ENCODE measurements around the gene C1orf35.

C1orf35 gene

DNA sequence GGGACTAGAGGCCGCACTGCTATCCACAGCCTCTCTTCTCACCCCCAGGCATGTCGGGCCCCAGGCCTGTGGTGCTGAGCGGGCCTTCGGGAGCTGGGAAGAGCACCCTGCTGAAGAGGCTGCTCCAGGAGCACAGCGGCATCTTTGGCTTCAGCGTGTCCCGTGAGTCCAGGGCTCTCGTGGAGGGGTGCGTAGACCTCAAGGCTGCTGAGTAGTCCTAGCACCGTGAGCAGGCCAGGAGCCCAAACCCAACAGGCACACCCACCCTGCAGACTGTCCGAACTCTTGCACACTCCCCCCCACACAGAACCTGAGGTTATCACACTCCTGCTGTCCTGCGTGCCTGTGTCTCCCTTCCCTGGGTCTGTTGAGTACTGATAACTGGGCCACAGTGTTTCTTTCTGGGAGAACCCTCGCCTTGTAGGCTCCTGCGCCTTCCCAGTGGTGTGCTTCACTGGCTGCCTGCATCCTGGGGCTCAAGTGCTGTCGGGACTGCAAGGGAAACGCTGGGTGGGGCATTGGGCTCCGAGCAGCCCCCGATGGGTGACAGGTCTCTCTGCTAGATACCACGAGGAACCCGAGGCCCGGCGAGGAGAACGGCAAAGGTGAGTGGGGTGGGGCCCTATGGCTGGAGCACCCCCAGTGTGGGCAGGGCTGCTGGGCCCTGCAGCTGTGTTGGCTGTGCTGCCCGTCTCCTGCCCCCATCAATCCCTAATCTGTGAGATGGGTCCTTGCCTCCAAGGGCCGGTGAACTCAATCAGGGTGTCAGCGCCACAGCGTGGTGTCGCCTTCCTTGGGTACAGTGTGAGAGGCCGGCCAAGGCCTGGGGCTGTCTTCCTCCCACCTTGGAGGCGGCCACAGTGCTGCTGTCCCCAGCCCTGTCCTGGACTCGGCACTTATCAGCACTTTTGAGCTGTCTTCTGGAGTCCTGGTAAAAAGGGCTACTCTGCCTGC is 42.6 kb upstream of the C1orf35 start:
- peaks cover 28% of the 10 kb centered on the region for H3K4me1 Mint-ChIP-seq
- H3K4me3 Mint-ChIP-seq, result no peak overlapping the region
- no peaks in the 10 kb centered on the region for H3K27me3 Mint-ChIP-seq
- H3K36me3 Mint-ChIP-seq, result no peaks in the 10 kb centered on the region
- no peaks in the 10 kb centered on the region for H3K9me3 Mint-ChIP-seq
- H3K27ac Mint-ChIP-seq, result no peak overlapping the region

DNA sequence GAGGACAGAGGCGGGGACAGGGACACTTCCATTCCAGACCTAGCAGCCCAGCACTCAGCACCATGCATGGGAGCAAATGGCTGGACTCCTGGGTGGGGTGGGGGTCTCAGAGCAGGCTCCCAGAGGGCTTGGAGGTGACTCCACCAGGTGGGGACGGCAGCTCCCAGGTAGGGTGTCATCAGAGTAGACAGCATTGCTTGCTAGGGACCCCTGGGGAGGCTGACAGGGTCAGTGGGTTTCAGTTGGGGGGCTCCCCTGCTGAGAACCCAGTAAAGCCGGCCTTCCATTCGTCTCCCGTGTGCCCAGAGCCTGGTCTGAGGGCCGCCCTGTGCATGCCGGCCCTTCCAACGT is 41.8 kb upstream of the C1orf35 start:
- Mint-ChIP-seq H3K4me1 (peaks cover 28% of the 10 kb centered on the region), H3K36me3 (no peaks in the 10 kb centered on the region), H3K9me3 (no peaks in the 10 kb centered on the region), H3K27ac (no peak overlapping the region), H3K27me3 (no peaks in the 10 kb centered on the region), H3K4me3 (no peak overlapping the region)

DNA sequence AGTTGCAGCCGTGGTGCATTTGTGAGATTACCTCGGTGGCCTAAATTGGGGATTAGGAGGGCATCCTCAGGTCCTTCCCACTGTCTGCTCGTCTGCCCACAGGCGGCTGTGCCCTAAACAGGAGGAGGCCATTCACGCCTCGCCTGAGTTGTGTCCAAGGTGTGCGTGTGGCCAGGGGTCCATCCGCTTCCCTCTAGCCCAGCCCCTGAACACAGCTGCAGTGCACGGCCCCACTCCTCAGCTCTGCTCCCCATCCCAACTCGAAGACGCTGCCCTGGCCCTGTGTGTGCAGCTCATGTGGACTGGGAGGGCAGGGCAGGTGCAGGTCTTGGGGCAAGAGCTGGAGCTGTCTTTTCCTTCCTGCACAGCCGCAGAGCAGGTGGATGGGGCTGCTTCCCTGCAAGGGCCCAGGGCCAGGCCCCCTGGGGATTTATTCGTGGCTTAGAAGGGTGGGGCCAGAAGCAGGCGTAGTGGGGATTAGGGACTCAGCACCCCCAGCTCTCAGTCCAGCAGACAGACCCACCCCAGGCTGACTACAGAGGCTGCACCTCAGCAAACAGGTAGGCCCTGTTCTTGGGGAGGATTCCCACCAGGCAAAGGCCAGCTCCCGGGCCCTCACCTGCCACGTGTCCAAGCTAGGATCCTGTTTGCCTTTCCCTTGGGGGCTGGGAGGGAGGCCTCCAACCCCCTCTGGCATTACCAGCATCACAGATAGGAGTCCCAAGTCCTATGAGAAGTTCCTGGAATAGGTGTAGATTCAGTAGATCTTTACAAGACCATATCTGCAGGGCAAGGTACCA is 41.3 kb upstream of the C1orf35 start:
- Mint-ChIP-seq H3K4me3 (peak overlapping the region; percentile 98), H3K4me1 (peaks cover 31% of the 10 kb centered on the region), H3K36me3 (no peaks in the 10 kb centered on the region), H3K27me3 (no peaks in the 10 kb centered on the region), H3K9me3 (no peaks in the 10 kb centered on the region), H3K27ac (no peak overlapping the region)

DNA sequence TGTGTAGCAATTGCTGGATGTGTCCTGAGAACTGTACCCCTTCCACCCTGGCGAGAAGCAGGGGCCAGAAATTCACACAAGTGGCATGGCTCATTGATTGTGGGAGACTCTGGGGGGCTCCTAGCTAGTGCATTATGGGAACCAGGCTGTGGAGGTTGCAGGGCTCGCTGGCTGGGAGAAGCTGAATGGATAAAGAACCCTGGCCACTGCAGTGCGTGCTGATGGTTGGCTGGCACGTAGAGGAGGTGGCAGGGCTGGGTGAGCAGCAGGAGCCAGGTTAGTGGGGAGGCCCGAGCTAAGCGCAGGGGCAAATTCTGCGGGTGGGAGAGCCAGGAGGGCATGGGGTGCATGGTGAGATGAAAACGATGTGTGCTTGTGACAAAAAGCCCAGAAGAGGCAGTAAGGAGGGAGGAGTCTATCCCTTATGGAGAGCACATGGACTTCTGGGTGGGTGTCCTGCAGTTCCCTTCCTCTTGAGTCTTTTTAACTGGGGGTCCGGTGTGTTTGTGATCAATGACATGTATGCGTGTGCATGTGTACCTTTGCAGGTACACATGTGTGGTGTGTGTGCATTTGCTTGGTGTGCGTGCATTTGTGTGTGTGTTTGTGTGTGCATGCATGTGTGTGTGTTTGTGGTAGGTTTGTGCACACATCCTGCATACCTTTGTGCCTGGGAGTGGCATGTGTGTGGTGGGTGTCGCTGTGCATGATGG is 40.5 kb upstream of the C1orf35 start:
- Mint-ChIP-seq H3K4me1 (peaks cover 31% of the 10 kb centered on the region), H3K27ac (peak overlapping the region; percentile 51), H3K4me3 (peak overlapping the region; percentile 98), H3K27me3 (no peaks in the 10 kb centered on the region), H3K9me3 (no peaks in the 10 kb centered on the region), H3K36me3 (no peaks in the 10 kb centered on the region)

GRCh38 chr1:228142701-228143136 is 39.6 kb upstream of the C1orf35 start:
- no peaks in the 10 kb centered on the region for H3K9me3 Mint-ChIP-seq
- peak overlapping the region; percentile 98 for H3K4me3 Mint-ChIP-seq
- peak overlapping the region; percentile 55 for H3K27ac Mint-ChIP-seq
- peaks cover 31% of the 10 kb centered on the region for H3K4me1 Mint-ChIP-seq
- H3K36me3 Mint-ChIP-seq, result no peaks in the 10 kb centered on the region
- H3K27me3 Mint-ChIP-seq, result no peaks in the 10 kb centered on the region

GRCh38 chr1:228142155-228142691 is 39.1 kb upstream of the C1orf35 start:
- peaks cover 31% of the 10 kb centered on the region for H3K4me1 Mint-ChIP-seq
- H3K27me3 Mint-ChIP-seq, result no peaks in the 10 kb centered on the region
- no peaks in the 10 kb centered on the region for H3K9me3 Mint-ChIP-seq
- H3K36me3 Mint-ChIP-seq, result no peaks in the 10 kb centered on the region
- H3K27ac Mint-ChIP-seq, result peak overlapping the region; percentile 55
- H3K4me3 Mint-ChIP-seq, result peak overlapping the region; percentile 98

- Mint-ChIP-seq H3K4me3 (peak overlapping the region; percentile 98), H3K27me3 (no peaks in the 10 kb centered on the region), H3K36me3 (no peaks in the 10 kb centered on the region), H3K9me3 (no peaks in the 10 kb centered on the region), H3K4me1 (peaks cover 31% of the 10 kb centered on the region), H3K27ac (peak overlapping the region; percentile 93)
These were observed 38.3 kb upstream of the C1orf35 start for GRCh38 chr1:228141226-228142044.

GRCh38 chr1:228140724-228141225 is 37.6 kb upstream of the C1orf35 start:
- Mint-ChIP-seq H3K36me3 (no peaks in the 10 kb centered on the region), H3K4me1 (peaks cover 31% of the 10 kb centered on the region), H3K9me3 (no peaks in the 10 kb centered on the region), H3K4me3 (peak overlapping the region; percentile 98), H3K27me3 (no peaks in the 10 kb centered on the region), H3K27ac (peak overlapping the region; percentile 93)

DNA sequence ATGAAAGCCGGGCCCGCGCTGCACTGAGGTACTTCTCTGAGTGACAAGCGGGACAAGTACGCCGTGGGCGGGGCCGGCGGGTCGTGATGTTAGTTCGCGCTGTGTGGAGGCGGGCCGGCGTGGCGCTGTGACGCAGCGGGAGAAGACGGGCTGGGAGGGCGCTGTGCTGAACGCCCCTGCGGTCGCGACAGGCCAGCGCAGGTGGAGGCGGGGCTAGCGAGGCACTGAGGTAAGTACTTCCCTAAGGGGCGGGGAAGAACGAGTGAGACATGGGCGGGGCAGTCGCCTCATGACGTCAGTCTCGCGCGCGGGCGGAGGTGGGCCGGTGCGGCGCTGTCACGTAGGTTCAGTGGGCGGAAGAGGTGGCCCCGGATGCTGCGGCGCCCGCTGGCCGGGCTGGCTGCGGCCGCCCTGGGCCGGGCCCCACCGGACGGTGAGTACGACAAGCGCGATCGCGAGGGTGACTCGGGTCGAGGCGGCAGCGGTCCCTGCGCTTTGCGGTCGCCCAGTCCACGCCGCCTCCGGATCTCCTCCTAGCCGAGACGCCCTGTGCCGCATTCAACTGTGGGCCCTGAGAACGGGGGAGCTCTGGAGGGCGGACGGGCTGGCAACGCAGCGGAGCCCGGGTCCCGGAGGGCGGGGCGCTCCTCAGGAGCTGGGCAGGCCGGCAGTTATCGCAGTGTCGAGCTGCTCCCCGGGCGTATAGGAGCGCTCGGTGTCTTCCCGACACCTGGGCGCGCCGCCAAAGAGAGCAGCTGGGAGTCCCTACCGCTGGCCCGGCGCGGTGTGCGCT is 37.0 kb upstream of the C1orf35 start, which contains the start of gene GUK1:
Gene GUK1 (plus strand): TSS at position 349 of the 793 bp plus-strand sequence. CDS start 24 bp downstream, at position 373.
- H3K9me3 Mint-ChIP-seq, result no peaks in the 10 kb centered on the region
- peak within 1 kb of the TSS; percentile 98 for H3K4me3 Mint-ChIP-seq
- H3K36me3 Mint-ChIP-seq, result no peaks in the 10 kb centered on the region
- H3K27ac Mint-ChIP-seq, result peak within 1 kb of the TSS; percentile 93
- H3K27me3 Mint-ChIP-seq, result no peaks in the 10 kb centered on the region
- peaks cover 31% of the 10 kb centered on the region for H3K4me1 Mint-ChIP-seq

DNA sequence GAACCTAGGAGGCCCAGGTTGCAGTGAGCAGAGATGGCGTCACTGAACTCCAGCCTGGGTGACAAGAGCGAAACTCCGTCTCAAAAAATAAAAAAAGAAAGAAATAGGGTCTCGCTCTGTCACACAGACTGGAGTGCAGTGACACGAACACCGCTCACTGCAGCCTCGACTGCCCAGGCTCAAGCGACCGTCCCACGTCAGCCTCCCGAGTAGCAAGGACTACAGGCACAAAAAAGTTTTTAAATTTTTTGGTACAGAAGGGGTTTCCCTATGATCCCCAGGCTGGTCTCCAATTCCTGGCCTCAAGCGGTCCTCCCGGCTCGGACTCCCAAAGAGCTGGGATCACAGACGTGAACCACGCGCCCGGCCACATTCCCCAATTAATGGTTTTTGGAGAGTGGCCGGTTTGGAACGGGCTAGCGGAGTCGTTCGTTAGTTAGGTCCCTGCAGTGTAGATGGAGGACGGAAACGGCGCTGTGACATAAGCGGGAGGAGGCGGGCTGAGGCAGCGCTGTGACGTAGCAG is 36.3 kb upstream of the C1orf35 start:
- Mint-ChIP-seq H3K27me3 (no peaks in the 10 kb centered on the region), H3K27ac (peak overlapping the region; percentile 90), H3K9me3 (no peaks in the 10 kb centered on the region), H3K36me3 (no peaks in the 10 kb centered on the region), H3K4me1 (peaks cover 31% of the 10 kb centered on the region), H3K4me3 (peak overlapping the region; percentile 98)

GRCh38 chr1:228136901-228137300 is 33.8 kb upstream of the C1orf35 start:
- Mint-ChIP-seq H3K27ac (no peak overlapping the region), H3K27me3 (no peaks in the 10 kb centered on the region), H3K4me3 (no peak overlapping the region), H3K9me3 (no peaks in the 10 kb centered on the region), H3K36me3 (no peaks in the 10 kb centered on the region), H3K4me1 (peaks cover 9% of the 10 kb centered on the region)

DNA sequence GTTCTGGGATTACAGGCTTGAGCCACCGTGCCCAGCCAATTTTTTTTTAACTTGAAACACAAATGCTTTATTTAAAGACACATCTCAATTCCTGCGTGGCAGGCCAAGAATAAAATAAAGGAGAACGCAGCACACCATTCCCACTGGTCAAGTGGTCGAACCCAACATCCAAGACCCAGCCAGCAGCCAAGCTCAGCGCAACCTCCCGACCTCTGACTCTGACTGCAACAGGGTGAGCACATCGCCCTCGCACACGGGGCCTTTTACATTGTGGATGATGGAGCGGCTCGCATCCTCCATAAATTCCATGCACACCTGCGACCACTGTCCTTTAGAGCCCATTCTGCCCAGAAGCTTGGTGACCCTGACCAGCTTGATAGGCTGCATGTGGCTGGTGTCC is 31.5 kb upstream of the C1orf35 start:
- H3K4me3 Mint-ChIP-seq, result no peak overlapping the region
- H3K27ac Mint-ChIP-seq, result no peak overlapping the region
- H3K36me3 Mint-ChIP-seq, result no peaks in the 10 kb centered on the region
- peaks cover 2% of the 10 kb centered on the region for H3K27me3 Mint-ChIP-seq
- peaks cover 5% of the 10 kb centered on the region for H3K4me1 Mint-ChIP-seq
- no peaks in the 10 kb centered on the region for H3K9me3 Mint-ChIP-seq

GRCh38 chr1:228131766-228132165 is 28.6 kb upstream of the C1orf35 start:
- H3K4me1 Mint-ChIP-seq, result peaks cover 4% of the 10 kb centered on the region
- no peaks in the 10 kb centered on the region for H3K9me3 Mint-ChIP-seq
- H3K27me3 Mint-ChIP-seq, result peaks cover 2% of the 10 kb centered on the region
- no peak overlapping the region for H3K27ac Mint-ChIP-seq
- no peak overlapping the region for H3K4me3 Mint-ChIP-seq
- H3K36me3 Mint-ChIP-seq, result no peaks in the 10 kb centered on the region

All from activated naive CD4-positive, alpha-beta T cell treated with anti-CD3 and anti-CD28 coated beads, Interleukin-2, amount 50 U/mL, for 24 hours (primary cell).